Lower leg skin (tissue), 4 donors: Measurements from ENCODE around the gene TMEM62. TPM values are rescaled to one million over a fixed set of nuclear protein-coding genes. Genes with fewer than 3 reads are reported as not detected.

ENCODE experiments used
- DNase-seq, 2 donors: peaks; one replicate each; pipeline ENCODE4 v3.0.0-alpha.2; 2019; ENCODE audit warnings: low spot score in 2 of 2
- H3K4me3 ChIP-seq: fragments of 200-600 bp; sonication (generic); 2 replicates; pipeline ENCODE4 v1.5.1; 2017; ENCODE audit warnings: mild to moderate bottlenecking, low read depth; ENCODE audit not compliant: poor library complexity, severe bottlenecking
- POLR2A ChIP-seq, 2 donors: fragments of 450-650 bp; IDR thresholded peaks; one replicate each; pipeline ENCODE4 v1.6.1; 2016 to 2017; ENCODE audit warnings: antibody characterized with exemption in 2 of 2, mild to moderate bottlenecking in 1 of 2, moderate library complexity in 1 of 2
- WGBS, 2 donors: methylation state at CpG; one replicate each; pipeline ENCODE4 v1.1.5; 2018; 5-methylcytosine and 5-hydroxymethylcytosine counted together
- intact Hi-C: fragments of 100-400 bp; cut with DNase I; formaldehyde crosslinking; loops from one replicate; pipeline ENCODE4 v1.15.0; 2023; ENCODE audit warnings: low total_unique reads
- total RNA-seq, 4 donors: library from RNA; depleted of rRNA; stranded (reverse); fragments of >200 nt; gene quantifications; one replicate each; pipeline ENCODE4 v1.1.0, GENCODE V29; 2016
- TF ChIP-seq, protein P1 (sequence below), 3 donors: fragments of 450-650 bp; IDR thresholded peaks; one replicate each; pipeline ENCODE4 v1.5.1; 2016; ENCODE audit warnings: antibody characterized with exemption in 3 of 3, mild to moderate bottlenecking in 3 of 3, moderate library complexity in 2 of 3

TMEM62 gene
- total RNA-seq, 4 donors from 2014 or later: 10.7 to 33.4 (median 20.0) TPM

DNA sequence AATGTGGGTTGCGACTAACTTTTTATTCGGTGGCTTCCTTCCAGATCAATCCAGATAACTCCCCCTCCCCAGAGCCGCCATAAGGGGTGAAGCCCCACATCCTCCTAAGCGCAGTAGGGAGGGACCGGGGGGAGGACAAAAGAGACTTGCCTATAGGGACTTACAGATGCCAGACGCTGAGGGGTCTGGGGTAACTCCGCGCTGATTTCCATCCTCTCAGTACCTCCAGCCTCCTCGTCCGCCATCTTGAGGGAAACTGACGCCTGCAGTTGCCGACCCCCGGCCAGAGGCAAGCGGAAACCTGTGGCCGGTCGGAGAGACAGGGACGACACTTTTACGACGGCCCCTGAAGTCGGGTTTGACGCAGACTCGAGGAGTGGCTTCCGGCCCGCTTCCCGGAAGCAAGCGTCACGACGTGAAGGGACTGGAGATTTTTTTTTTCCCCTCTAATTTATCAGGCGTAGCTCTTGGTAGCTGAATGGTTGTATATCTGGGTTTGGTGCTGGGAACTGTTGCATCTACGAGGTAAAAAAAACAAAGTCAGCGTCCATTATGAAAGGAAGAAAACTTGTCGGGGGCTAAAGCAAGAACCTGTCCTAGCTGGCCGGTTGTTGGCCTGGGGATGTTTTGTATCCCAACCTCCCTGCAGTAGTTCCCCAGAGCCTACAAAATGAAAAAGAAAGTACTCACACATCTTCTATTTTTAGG, 27.5 kb upstream of the TMEM62 start, which contains the start of gene UBR1:
Gene UBR1 (minus strand): TSS at position 261 of the 708 bp plus-strand sequence. CDS start 16 bp downstream, at position 245.
- H3K4me3 ChIP-seq: peak within 1 kb of the TSS; percentile 76
- TF ChIP-seq POLR2A (IDR thresholded peaks at IDR 0.05): no peak
- TF ChIP-seq, protein P1, sequence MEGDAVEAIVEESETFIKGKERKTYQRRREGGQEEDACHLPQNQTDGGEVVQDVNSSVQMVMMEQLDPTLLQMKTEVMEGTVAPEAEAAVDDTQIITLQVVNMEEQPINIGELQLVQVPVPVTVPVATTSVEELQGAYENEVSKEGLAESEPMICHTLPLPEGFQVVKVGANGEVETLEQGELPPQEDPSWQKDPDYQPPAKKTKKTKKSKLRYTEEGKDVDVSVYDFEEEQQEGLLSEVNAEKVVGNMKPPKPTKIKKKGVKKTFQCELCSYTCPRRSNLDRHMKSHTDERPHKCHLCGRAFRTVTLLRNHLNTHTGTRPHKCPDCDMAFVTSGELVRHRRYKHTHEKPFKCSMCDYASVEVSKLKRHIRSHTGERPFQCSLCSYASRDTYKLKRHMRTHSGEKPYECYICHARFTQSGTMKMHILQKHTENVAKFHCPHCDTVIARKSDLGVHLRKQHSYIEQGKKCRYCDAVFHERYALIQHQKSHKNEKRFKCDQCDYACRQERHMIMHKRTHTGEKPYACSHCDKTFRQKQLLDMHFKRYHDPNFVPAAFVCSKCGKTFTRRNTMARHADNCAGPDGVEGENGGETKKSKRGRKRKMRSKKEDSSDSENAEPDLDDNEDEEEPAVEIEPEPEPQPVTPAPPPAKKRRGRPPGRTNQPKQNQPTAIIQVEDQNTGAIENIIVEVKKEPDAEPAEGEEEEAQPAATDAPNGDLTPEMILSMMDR (IDR thresholded peaks at IDR 0.05): no peak
- intact Hi-C loops: no loop called here
- WGBS, 2 donors: 0% methylated on average over 31 to 33 of the region's 33 CpGs
- peak; percentile 82 to 98 for DNase-seq

DNA sequence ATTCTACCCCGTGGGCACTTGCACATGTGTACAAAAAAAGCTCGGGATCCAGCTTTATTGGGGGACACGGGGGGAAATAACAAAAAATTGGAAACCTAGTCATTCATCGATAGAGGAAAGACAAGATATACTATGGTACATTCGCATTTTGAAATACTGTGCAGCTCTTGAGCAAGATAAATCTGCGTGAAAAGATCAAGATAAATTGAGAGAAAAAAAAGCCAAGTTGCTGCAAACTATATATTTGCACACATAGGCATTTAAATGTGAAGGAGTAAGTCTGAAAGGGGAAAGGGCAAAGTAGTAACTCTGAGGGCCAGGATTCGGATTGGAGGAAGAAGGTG, 26.9 kb upstream of the TMEM62 start:
- H3K4me3 ChIP-seq: peak overlapping the region; percentile 76
- TF ChIP-seq, protein P1 (IDR thresholded peaks at IDR 0.05): no peak
- TF ChIP-seq POLR2A (IDR thresholded peaks at IDR 0.05): no peak
- no peak for DNase-seq
- WGBS, 2 donors: 22 to 24% methylated on average over 7 of the region's 7 CpGs
- intact Hi-C loops: no loop called here

DNA sequence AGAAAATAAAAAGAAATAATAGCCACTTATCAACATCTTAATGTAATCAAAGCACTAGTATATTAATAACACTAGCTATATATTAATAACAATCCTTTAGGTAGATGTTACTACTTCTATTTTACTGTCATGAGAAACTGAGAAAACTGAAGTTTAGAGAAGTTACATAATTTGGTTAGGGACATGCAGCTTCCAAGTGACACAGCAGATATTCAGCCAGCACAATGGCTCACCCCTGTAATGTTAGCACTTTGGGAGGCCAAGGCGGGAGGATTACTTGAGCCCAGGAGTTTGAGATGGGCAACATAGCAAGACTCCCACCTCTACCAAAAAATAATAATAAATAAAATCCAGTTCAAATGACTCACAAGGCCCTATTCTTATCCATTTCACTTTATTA, 25.6 kb upstream of the TMEM62 start:
- intact Hi-C loops: no loop called here
- no peak overlapping the region for H3K4me3 ChIP-seq
- TF ChIP-seq POLR2A (IDR thresholded peaks at IDR 0.05): no peak
- TF ChIP-seq, protein P1 (IDR thresholded peaks at IDR 0.05): no peak
- DNase-seq: no peak
- 84 to 86% methylated on average over 1 of the region's 1 CpG for WGBS, 2 donors

DNA sequence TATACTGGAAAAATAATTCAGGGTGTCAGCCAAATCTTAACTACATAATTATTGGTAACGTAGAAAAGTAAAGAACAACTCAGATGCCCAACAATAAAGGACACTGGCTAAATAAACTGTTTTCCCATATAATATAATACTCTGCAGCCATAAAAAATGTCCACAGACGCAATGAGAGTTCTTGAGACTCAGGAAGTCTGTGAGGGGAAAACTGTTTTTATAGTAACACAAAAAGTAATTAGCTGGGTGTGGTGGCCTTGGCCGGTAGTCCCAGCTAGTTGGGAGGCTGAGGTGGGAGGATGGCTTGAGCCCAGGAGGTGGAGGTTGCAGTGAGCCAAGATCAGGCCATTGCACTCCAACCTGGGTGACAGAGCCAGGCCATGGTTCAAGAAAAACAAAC, 22.0 kb upstream of the TMEM62 start:
- 56 to 65% methylated on average over 3 of the region's 3 CpGs for WGBS, 2 donors
- H3K4me3 ChIP-seq: no peak overlapping the region
- TF ChIP-seq POLR2A (IDR thresholded peaks at IDR 0.05): no peak
- TF ChIP-seq, protein P1 (IDR thresholded peaks at IDR 0.05): no peak
- intact Hi-C loops: no loop called here
- no peak for DNase-seq

DNA sequence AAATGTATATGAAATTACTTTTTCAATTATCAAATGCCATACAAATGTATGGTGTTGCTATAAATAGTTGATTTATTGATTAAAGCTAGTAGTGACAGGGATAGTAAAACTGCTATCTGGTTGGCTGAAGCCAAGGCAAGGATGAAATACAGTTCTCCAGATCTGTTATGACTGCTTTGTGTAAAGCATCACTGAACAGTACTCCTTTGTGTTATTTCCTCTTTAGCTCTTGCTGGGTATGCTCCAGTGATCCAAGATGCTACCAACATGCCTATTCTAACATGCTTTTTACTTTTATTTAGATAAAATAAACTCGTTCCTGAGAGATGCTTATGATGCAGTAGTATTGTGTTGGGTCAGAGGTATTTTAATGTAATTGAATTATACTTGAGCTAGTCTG, 15.1 kb upstream of the TMEM62 start:
- intact Hi-C loops: no loop called here
- DNase-seq: no peak
- TF ChIP-seq, protein P1 (IDR thresholded peaks at IDR 0.05): no peak
- no peak for TF ChIP-seq POLR2A (IDR thresholded peaks at IDR 0.05)
- no peak overlapping the region for H3K4me3 ChIP-seq
- WGBS, 2 donors: 54 to 62% methylated on average over 1 of the region's 1 CpG

DNA sequence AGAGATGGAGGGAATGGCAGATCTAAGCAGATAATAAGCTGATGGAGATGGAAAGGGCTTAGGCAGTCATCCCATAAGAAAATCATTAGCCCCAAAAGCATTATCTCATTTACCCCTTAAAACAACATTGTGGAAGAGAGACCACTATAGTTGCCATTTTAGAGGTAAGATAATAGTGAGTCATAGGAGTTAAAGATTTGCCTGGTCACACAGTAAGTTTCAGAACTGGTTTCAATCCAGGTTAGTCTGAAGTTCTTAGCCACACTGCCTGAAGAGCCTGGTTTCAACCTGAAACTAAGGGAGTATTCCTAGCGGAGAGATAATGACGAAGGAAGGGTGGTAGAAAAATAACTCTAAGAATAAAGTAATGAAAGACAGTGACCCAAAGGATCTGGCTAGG, 14.6 kb upstream of the TMEM62 start:
- no peak for DNase-seq
- intact Hi-C loops: no loop called here
- TF ChIP-seq POLR2A (IDR thresholded peaks at IDR 0.05): no peak
- TF ChIP-seq, protein P1 (IDR thresholded peaks at IDR 0.05): no peak
- no peak overlapping the region for H3K4me3 ChIP-seq
- WGBS, 2 donors: 86% methylated on average over 2 of the region's 2 CpGs
